Measurements from ENCODE around the gene MAP6. TPM values are rescaled to one million over a fixed set of nuclear protein-coding genes. Genes with fewer than 3 reads are reported as not detected.

The MAP6 gene
- total and polyA plus RNA-seq, 2 of the 13 experiments (the other 11 are each of a cell fraction or from before 2014, with no cell fraction given) = 0.04 TPM; not detected in 1

GRCh38 chr11:75596914-75597313, 71.9 kb downstream of the MAP6 start:
- POLR2A ChIA-PET = no interaction called here
- CTCF ChIA-PET (ENCODE audit: low intra/inter-chr PET ratio, low total read pairs) = interaction anchor here (1.3 kb wide), 1 partner anchor 172 kb away, joined by 6 read pairs; the partner anchor contains the start of gene DGAT2

GRCh38 chr11:75595429-75595828, 73.4 kb downstream of the MAP6 start:
- ChIA-PET CTCF (ENCODE audit: low intra/inter-chr PET ratio, low total read pairs) (no interaction called here), POLR2A (no interaction called here)
- DNase-seq (ENCODE audit: low spot score) (no peak), ATAC-seq (no peak), FAIRE-seq (no peak)
- no peaks in the 10 kb centered on the region for H3K79me2 ChIP-seq (ENCODE audit: insufficient read depth, low read length)
- in situ Hi-C loops (cut with HindIII; ENCODE audit: extremely low pct_ligation_motif_present, low pct_unique_long_range_greater_than_20kb) = loop anchor here (5.0 kb wide), 1 partner anchor 172 kb away; the partner anchor contains the start of gene DGAT2
- TF ChIP-seq ZNF597 (CRISPR knock-in tag; IDR thresholded peaks at IDR 0.05) (no peak), PRDM4 (CRISPR knock-in tag; IDR thresholded peaks at IDR 0.05; ENCODE audit: borderline replicate concordance) (no peak), CENPT (CRISPR knock-in tag; IDR thresholded peaks at IDR 0.05; ENCODE audit: low read depth) (no peak)
- H3K4me1 ChIP-seq (ENCODE audit: insufficient read depth, low read length) = peaks cover 10% of the 10 kb centered on the region
- no peak overlapping the region for H3K4me2 ChIP-seq (ENCODE audit: low read depth, low read length)
- no peak overlapping the region for H3K27ac ChIP-seq (ENCODE audit: extremely low read length, insufficient read depth, low read length)
- no TSS peak for BruUV-seq (replicated peaks)
- H3K9me3 ChIP-seq (ENCODE audit: low read length) = no peaks in the 10 kb centered on the region
- no peaks in the 10 kb centered on the region for H3K36me3 ChIP-seq (replicated peaks in 1 of 2; ENCODE audit: control insufficient read depth in 1 of 2, insufficient read depth in 2 of 2, low read length in 2 of 2)
- H3K4me3 ChIP-seq (replicated peaks in 1 of 3; ENCODE audit: insufficient read depth in 1 of 3, low read depth in 2 of 3, low read length in 3 of 3) = no peak overlapping the region
- peaks cover 2 to 6% of the 10 kb centered on the region in 2 experiments; a peak in 3 of 5 replicates for H3K27me3 ChIP-seq (ENCODE audit: control insufficient read depth in 1 of 2, insufficient read depth in 2 of 2, low read length in 2 of 2)
- no peaks in the 10 kb centered on the region for H4K20me1 ChIP-seq (ENCODE audit: insufficient read depth, low read length)
- no peak overlapping the region for H2AFZ ChIP-seq (ENCODE audit: low read length)
- 62% methylated on average over 2 of the region's 2 CpGs for WGBS (ENCODE audit: low lambda C conversion rate)
- no peak overlapping the region for H3K9ac ChIP-seq (ENCODE audit: insufficient read depth, low read depth, low read length)
- intact Hi-C loops (cut with micrococcal nuclease; ENCODE audit: unreplicated experiment) = no loop called here

More at GRCh38 chr11:75596914-75597313, 71.9 kb downstream of the MAP6 start:
- no peaks in the 10 kb centered on the region for H3K9me3 ChIP-seq (ENCODE audit: low read length)
- BruUV-seq (replicated peaks) = no TSS peak
- H2AFZ ChIP-seq (ENCODE audit: low read length) = no peak overlapping the region
- H3K4me3 ChIP-seq (replicated peaks in 1 of 3; ENCODE audit: insufficient read depth in 1 of 3, low read depth in 2 of 3, low read length in 3 of 3) = no peak overlapping the region
- TF ChIP-seq ZNF264 (CRISPR knock-in tag; IDR thresholded peaks at IDR 0.05) (no peak), AGO2 (optimal IDR thresholded peaks at IDR 0.05; ENCODE audit: low read depth, low read length) (no peak)
- no peak overlapping the region for H3K4me2 ChIP-seq (ENCODE audit: low read depth, low read length)
- H3K36me3 ChIP-seq (replicated peaks in 1 of 2; ENCODE audit: control insufficient read depth in 1 of 2, insufficient read depth in 2 of 2, low read length in 2 of 2) = no peaks in the 10 kb centered on the region
- H3K79me2 ChIP-seq (ENCODE audit: insufficient read depth, low read length) = no peaks in the 10 kb centered on the region
- 29% methylated on average over 4 of the region's 4 CpGs for WGBS (ENCODE audit: low lambda C conversion rate)
- H3K9ac ChIP-seq (ENCODE audit: insufficient read depth, low read depth, low read length) = no peak overlapping the region
- H3K27ac ChIP-seq (ENCODE audit: extremely low read length, insufficient read depth, low read length) = no peak overlapping the region
- peaks cover 2 to 10% of the 10 kb centered on the region in 2 experiments; a peak in 3 of 5 replicates for H3K27me3 ChIP-seq (ENCODE audit: control insufficient read depth in 1 of 2, insufficient read depth in 2 of 2, low read length in 2 of 2)
- in situ Hi-C loops (cut with HindIII; ENCODE audit: extremely low pct_ligation_motif_present, low pct_unique_long_range_greater_than_20kb) (loop anchor here (5.0 kb wide), 1 partner anchor 170 kb away; the partner anchor contains the start of gene DGAT2), intact Hi-C loops (cut with micrococcal nuclease; ENCODE audit: unreplicated experiment) (no loop called here)
- no peak for FAIRE-seq
- H4K20me1 ChIP-seq (ENCODE audit: insufficient read depth, low read length) = no peaks in the 10 kb centered on the region
- ATAC-seq = no peak
- H3K4me1 ChIP-seq (ENCODE audit: insufficient read depth, low read length) = peaks cover 10% of the 10 kb centered on the region
- no peak for DNase-seq (ENCODE audit: low spot score)
